Activated naive CD8-positive, alpha-beta T cell treated with anti-CD3 and anti-CD28 coated beads for 36 hours (primary cell): Measurements from ENCODE around the gene ZNF385B. TPM values are rescaled to one million over a fixed set of nuclear protein-coding genes. Genes with fewer than 3 reads are reported as not detected.
"Not testable (repeated sequence)": the region's sequence is repeated elsewhere in the genome, so short reads cannot be mapped to it uniquely, and the experiment has no call there.

Experiments used
- DNase-seq: peaks from one replicate; pipeline ENCODE4 v3.0.0; 2021
- H3K27ac Mint-ChIP-seq: one replicate; pipeline ENCODE4 v1.8.0; 2022; ENCODE audit warnings: mild to moderate bottlenecking, moderate library complexity, mixed read lengths
- H3K27me3 Mint-ChIP-seq: one replicate; pipeline ENCODE4 v1.8.0; 2022; ENCODE audit warnings: mild to moderate bottlenecking, mixed read lengths
- H3K36me3 Mint-ChIP-seq: one replicate; pipeline ENCODE4 v1.8.0; 2021; ENCODE audit warnings: mild to moderate bottlenecking, mixed read lengths
- H3K4me1 Mint-ChIP-seq: one replicate; pipeline ENCODE4 v1.8.0; 2021; ENCODE audit warnings: mixed read lengths
- H3K4me3 Mint-ChIP-seq: one replicate; pipeline ENCODE4 v1.8.0; 2022; ENCODE audit warnings: mild to moderate bottlenecking, moderate library complexity, mixed read lengths
- H3K9me3 Mint-ChIP-seq: one replicate; pipeline ENCODE4 v1.8.0; 2022; ENCODE audit warnings: mixed read lengths
- total RNA-seq, 2 experiments: library from RNA; stranded (reverse); gene quantifications; one replicate each; pipeline ENCODE4 v1.2.3, GENCODE V29; 2021

ZNF385B gene
- not detected for total RNA-seq

DNA sequence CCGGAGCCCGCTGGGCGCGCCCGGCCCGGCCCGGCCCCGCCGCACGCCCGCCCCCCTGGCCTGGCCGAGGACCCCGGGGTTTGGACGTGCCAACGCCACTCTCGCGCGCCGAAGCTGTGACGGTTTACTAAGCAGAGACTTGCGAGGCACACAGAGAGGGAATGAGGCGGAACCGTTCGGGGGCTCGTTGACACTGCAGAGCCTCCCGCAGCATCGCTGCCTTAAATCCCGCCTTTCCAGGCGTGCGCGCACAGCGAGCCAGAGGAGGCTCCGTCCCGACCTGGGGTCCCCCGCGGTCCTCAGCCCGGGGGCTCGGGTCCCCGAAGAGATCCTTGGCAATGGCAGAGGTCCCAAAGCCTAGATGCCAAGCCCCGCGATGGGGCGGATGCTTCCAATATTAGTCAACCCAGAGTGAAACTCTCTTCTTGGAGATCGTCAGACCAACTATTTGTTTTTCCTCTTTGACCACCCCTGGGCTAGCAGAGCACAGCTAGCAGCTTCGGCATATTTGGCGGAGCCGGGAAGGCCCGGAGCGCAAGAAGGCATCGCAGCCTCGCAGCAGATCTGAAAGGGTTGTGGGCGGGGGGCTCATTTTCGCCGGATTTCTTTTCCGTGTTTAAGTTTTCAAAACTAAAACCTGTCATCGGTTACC lies at the start of gene ZNF385B:
Gene ZNF385B (minus strand): TSS at position 197 of the 652 bp plus-strand sequence.
- peak within 1 kb of the TSS; percentile 18 for H3K4me3 Mint-ChIP-seq
- peak within 1 kb of the TSS; percentile 54 for H3K27ac Mint-ChIP-seq
- H3K4me1 Mint-ChIP-seq = peaks cover 9% of the 10 kb centered on the region
- no peaks in the 10 kb centered on the region for H3K9me3 Mint-ChIP-seq
- H3K36me3 Mint-ChIP-seq = no peaks in the 10 kb centered on the region
- peaks cover 65% of the 10 kb centered on the region for H3K27me3 Mint-ChIP-seq
- DNase-seq = no peak

DNA sequence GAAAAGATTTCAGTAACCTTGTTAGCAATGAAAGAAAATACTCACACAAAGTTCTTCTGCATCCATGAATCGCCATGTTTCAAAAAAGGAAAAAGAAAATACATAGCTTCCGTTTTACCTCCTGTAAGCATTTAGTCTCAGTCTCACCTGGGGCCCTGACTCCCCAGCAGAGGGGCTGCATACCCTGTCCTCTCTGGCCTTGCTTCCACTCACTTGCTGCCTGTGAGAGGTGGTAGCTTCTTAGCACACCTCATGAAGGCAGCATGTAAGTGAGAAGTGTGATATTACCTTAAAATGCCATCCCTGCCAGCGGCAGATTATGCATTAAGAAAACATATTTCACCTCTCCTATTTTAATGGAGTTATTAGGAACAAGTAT lies 49.3 kb upstream of the ZNF385B start:
- Mint-ChIP-seq H3K27me3 (no peaks in the 10 kb centered on the region), H3K9me3 (no peaks in the 10 kb centered on the region), H3K36me3 (no peaks in the 10 kb centered on the region), H3K4me3 (no peak overlapping the region), H3K27ac (no peak overlapping the region), H3K4me1 (no peaks in the 10 kb centered on the region)
- no peak for DNase-seq

DNA sequence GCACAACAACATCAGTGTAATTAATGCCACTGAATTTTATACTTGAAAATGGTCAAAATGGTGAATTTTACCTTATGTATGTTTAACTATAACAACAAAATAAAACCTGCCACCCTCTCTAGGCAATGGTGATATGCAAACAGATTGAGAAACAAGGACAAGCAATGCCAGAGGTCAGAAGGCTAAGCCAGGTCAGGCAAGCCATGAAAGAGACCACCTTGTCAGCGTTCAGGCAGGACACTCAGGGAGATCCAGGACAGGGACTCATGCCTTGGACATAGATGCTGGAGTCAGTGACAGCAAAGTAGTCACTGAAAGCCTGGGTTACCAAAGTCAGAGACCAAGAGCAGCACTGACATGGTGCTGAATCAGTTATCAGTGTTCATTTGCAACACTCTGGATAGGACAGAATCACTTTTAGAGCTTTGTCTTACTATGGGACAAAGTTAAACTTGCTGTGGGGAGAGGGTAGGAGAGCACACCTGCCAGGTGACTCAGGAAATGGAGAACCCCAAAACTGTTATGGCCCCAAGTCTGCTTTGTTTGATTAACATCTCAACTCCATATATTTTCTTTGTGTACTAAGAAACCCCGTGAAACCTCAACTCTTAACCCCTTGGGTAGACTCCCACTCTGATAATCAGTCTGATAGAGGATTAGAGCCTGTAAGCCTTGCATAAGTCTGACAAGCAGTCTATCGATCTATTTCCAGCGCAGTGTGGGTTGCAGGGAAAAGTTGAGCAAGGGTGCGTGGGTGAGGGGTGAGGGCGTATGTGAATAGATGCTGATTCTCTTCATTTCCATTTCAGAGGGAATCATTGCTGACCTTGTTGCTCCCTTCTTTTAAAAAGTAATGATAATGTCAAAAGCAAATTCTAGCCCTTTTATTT lies 48.7 kb upstream of the ZNF385B start:
- Mint-ChIP-seq H3K9me3 (no peaks in the 10 kb centered on the region), H3K4me3 (no peak overlapping the region), H3K4me1 (no peaks in the 10 kb centered on the region), H3K27ac (no peak overlapping the region), H3K27me3 (peaks cover 4% of the 10 kb centered on the region), H3K36me3 (no peaks in the 10 kb centered on the region)
- DNase-seq = no peak

DNA sequence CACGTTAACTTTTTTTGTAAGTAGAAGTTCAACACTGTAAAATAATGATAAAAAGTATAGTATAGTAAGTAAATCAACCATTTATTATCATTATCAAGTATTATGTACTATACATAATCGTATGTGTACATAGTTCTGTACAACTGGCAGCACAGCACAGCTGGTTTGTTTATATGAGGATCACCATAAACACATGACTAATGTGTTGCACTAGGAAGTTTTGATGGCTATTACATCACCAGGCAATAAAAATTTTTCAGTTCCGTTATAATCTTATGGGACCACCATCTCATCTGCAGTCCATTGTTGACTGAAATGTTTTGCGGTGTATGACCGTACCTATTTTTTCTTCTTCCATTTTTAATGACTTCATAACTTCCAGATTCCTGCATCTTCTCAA lies 39.2 kb upstream of the ZNF385B start:
- no peak for DNase-seq
- peaks cover 8% of the 10 kb centered on the region for H3K27me3 Mint-ChIP-seq
- no peak overlapping the region for H3K27ac Mint-ChIP-seq
- H3K36me3 Mint-ChIP-seq = no peaks in the 10 kb centered on the region
- no peaks in the 10 kb centered on the region for H3K4me1 Mint-ChIP-seq
- H3K4me3 Mint-ChIP-seq = no peak overlapping the region
- H3K9me3 Mint-ChIP-seq = peaks cover 2% of the 10 kb centered on the region

DNA sequence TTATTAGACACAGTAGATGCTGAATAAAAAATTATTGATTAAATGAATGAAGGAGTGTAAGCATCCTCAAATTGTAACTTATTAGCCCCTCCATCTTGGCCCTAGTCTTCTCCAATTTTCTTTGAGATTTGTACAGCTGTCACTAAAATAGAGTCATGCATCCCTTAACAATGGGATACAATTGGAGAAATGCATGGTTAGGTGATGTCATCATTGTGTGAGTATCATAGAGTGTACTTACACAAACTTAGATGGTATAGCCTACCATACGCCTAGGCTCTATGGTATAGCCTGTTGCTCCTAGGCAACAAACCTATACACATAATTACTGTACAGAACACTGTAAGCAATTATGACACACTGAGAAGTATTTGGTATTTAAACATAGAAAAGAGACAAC lies 38.3 kb upstream of the ZNF385B start:
- Mint-ChIP-seq H3K9me3 (peaks cover 2% of the 10 kb centered on the region), H3K36me3 (no peaks in the 10 kb centered on the region), H3K27me3 (peaks cover 4% of the 10 kb centered on the region), H3K27ac (no peak overlapping the region), H3K4me1 (no peaks in the 10 kb centered on the region), H3K4me3 (no peak overlapping the region)
- no peak for DNase-seq

DNA sequence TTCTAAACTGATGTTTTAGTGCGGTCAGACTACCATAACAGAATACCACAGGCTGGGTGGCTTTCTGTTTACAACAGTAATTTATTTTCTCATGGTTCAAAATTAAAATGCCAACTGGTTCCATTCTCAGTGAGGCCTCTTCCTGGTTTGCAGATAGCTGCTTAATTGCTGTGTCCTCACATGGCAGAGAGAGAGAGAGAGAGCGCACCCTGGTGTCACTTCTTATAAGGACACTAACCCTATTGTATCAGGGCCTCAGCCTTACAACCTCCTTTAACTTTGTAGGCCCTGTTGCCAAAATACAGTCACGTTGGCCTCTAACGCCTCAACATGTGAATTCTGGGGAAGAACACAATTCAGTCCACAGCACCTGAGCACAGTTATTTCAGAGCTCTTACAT lies 37.5 kb upstream of the ZNF385B start:
- H3K27me3 Mint-ChIP-seq = peaks cover 4% of the 10 kb centered on the region
- H3K27ac Mint-ChIP-seq = no peak overlapping the region
- no peak overlapping the region for H3K4me3 Mint-ChIP-seq
- no peaks in the 10 kb centered on the region for H3K4me1 Mint-ChIP-seq
- no peaks in the 10 kb centered on the region for H3K36me3 Mint-ChIP-seq
- DNase-seq = peak; percentile 13
- peaks cover 2% of the 10 kb centered on the region for H3K9me3 Mint-ChIP-seq

DNA sequence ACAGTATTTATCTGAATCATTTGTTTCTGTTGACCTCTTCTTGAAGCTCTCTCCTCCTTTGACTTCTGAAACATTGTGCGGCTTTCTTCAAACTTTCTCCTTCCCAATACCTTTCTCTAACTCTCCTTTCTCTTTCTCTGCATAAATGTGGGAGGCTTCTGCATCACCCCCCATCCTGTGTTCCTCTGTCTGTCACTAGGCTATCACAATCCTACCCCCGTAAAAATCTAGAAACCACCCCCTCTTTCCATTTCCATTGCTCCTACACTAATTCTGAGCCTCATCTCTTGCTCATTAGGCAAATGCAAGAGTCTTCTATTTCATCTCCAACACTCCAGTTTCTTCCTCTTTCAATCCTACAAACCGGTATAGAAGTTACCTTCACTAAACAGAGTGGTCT lies 32.2 kb upstream of the ZNF385B start:
- Mint-ChIP-seq H3K36me3 (no peaks in the 10 kb centered on the region), H3K4me3 (no peak overlapping the region), H3K27ac (no peak overlapping the region), H3K9me3 (peaks cover 7% of the 10 kb centered on the region), H3K27me3 (peaks cover 4% of the 10 kb centered on the region), H3K4me1 (no peaks in the 10 kb centered on the region)
- DNase-seq = no peak

DNA sequence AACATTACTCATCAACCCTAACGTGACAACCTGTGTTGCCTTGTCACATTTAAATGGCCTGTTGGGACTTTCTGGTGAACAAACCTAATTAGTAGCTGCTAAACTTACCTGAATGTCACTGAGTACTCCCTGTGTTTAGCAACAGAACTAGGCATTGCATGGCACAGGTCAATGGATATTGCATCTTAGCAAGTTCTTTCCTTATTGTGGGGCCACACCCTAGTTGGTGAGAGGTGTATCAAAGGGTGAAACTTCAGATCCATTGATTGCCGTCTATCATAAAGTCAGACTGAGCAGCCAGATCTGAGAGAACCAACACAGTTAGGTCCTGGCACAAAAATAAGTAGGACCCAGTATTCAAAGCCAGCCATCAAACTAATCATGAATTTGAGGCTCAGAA lies 29.8 kb upstream of the ZNF385B start:
- no peaks in the 10 kb centered on the region for H3K27me3 Mint-ChIP-seq
- no peaks in the 10 kb centered on the region for H3K36me3 Mint-ChIP-seq
- H3K27ac Mint-ChIP-seq = no peak overlapping the region
- H3K4me3 Mint-ChIP-seq = no peak overlapping the region
- H3K9me3 Mint-ChIP-seq = peaks cover 11% of the 10 kb centered on the region
- DNase-seq = no peak
- H3K4me1 Mint-ChIP-seq = no peaks in the 10 kb centered on the region

DNA sequence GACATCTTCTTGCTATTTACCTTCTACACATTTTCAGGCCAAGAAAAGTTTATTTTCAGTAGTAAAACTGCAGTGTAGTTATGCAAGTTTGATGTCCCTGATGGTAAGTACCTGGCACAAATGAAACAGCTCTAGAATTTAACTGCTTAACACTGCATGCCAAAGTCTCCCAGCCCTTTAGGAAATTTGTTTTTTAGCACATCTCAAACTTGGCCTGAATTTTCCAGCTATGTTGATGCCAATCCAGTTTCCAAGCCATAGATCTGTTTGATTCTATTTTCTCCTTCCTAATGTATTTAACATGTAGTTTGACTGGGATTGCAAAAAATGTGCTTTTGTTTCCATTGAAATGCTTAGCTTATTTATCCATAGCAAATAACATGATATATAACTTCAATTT lies 29.3 kb upstream of the ZNF385B start:
- H3K27me3 Mint-ChIP-seq = no peaks in the 10 kb centered on the region
- H3K4me1 Mint-ChIP-seq = no peaks in the 10 kb centered on the region
- DNase-seq = no peak
- no peak overlapping the region for H3K27ac Mint-ChIP-seq
- H3K4me3 Mint-ChIP-seq = no peak overlapping the region
- no peaks in the 10 kb centered on the region for H3K36me3 Mint-ChIP-seq
- peaks cover 11% of the 10 kb centered on the region for H3K9me3 Mint-ChIP-seq

DNA sequence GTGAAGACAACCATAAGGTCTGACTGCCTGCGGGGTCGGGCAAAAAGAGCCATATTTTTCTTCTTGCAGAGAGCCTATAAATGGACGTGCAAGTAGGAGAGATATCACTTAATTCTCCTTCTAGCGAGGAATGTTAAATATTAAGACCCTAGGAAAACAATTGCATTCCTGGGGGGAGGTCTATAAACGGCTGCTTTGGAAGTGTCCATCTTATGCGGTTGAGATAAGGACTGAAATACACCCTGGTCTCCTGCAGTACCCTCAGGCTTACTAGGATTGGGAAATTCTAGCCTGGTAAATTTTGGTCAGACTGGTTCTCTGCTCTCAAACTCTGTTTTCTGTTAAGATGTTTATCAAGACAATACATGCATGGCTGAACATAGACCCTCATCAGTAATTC lies 27.2 kb upstream of the ZNF385B start:
- DNase-seq, H3K27ac Mint-ChIP-seq, H3K4me1 Mint-ChIP-seq: not testable (repeated sequence)

DNA sequence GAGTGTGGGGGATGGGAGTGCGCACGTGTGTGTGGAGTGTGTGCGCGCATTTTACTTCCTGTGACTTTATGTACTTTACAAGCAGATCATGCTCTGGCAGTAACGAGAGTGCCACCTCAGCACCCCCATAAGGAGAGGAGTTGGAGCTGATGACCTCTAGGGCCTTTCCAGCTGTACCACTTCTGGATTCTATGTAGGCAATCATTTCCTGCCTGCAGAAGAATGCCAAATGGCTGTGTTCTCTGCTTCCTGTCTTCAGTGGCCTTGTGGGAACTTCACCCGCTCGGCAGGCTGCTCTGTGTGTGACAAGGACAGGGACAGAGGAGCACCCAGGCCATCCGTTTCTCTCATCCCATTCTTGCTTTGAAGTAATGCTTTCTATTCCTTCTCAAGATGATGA lies 22.8 kb upstream of the ZNF385B start:
- Mint-ChIP-seq H3K27ac (no peak overlapping the region), H3K36me3 (no peaks in the 10 kb centered on the region), H3K4me1 (no peaks in the 10 kb centered on the region), H3K27me3 (peaks cover 3% of the 10 kb centered on the region), H3K9me3 (peaks cover 8% of the 10 kb centered on the region), H3K4me3 (no peak overlapping the region)
- DNase-seq = no peak

More for the DNA sequence above, 27.2 kb upstream of the ZNF385B start:
- peaks cover 11% of the 10 kb centered on the region for H3K9me3 Mint-ChIP-seq
- H3K36me3 Mint-ChIP-seq, H3K27me3 Mint-ChIP-seq, H3K4me3 Mint-ChIP-seq: not testable (repeated sequence)

DNA sequence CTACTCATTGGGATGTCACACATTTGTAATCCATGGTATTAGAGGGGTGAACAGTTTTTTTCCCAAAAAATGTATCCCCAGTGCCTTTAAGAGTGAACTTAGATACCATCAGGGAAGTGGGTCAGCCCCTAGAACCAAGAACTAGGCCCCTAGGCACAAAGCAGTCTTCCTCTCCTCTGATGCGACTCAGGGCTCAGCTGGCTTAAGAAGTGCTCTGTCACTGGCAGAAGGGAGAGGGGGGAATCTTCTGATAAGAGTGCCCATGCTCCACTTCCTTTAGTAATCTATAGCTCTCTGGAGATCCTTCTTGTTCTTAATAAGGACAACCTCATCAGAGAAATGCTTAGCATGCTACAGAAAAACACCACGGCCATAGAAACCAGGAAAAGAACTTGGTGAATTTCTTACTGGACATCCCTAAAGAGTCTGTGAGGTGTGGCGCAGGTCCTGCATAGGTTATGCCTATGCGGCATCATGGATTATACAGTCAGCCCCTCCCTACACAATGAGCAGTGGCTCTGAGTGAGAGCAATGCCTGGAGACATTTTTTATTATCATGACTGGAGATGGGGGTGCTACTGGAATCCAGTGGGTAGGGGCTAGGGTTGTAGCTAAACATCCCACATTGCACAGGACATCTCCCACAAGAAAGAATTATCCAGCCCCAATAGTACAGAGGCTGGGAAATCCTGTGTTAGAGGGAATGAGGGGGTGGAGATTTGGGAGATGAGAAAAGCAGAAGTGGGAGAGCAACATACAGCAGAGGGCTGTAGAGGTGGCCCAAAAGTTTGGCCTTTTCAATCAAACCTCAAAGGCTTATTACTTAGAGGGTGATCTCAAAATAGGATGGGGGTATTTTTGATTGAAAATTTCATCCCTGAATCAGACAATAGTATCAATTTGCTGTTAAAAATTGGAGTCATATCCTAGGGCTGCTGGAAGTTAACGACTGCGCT lies 21.7 kb upstream of the ZNF385B start:
- Mint-ChIP-seq H3K27me3 (peaks cover 3% of the 10 kb centered on the region), H3K27ac (no peak overlapping the region), H3K4me3 (no peak overlapping the region), H3K36me3 (no peaks in the 10 kb centered on the region), H3K4me1 (no peaks in the 10 kb centered on the region), H3K9me3 (no peaks in the 10 kb centered on the region)
- no peak for DNase-seq

DNA sequence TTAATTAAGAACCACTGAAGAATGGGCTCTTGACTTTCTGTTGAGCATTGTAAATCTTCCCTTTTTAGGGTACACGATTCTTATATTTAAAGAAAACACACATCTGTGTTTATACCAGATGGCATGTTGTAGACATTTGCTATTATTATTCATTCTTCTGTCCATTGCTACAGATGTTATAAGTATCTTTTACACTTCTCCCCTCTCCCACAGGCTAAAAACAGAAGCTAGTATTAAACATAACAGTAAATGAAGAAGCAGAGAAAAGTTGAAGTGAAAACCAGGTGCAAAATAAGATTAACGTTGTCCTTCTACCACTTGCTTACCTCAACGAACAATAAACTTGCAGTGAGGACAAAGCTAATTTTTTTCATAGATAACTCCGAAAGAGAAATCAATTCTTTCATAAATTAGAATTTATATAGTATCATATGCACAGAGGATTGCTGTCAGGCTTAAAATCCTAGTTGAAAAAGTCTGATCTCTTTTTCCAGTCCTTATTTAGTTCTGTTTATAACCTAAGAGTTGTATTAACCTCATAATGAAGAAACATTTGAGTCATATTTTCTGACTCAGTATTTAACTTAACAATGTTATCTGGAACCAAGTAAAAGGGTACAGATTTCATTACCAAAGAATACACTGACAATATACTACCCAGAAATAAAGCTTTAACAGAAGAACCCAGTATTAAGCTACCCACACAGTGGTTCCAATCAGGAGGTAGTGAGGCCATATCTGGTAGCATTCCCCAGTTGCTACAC lies 16.4 kb upstream of the ZNF385B start:
- Mint-ChIP-seq H3K9me3 (no peaks in the 10 kb centered on the region), H3K4me1 (no peaks in the 10 kb centered on the region), H3K27me3 (peaks cover 7% of the 10 kb centered on the region), H3K36me3 (no peaks in the 10 kb centered on the region), H3K27ac (no peak overlapping the region), H3K4me3 (no peak overlapping the region)
- DNase-seq = no peak

DNA sequence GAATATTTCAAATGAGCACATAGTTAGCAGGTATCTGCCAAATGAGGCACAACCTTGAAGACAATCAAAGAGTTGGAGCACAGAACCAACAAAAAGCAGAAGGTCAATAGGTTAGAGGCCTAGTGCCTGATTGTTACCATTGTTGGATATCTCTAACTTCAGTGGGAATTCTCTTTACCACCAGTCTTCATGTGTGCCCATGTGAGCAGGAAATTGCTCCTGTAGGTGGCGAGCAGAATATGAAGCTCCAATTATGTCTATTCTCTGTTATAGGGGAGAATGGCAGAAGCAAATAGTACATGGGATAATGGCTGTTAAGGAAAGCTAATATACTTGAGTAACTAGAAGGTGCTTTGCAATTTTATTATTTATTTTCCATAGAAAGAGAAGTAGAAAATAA lies 14.9 kb upstream of the ZNF385B start:
- DNase-seq = no peak
- Mint-ChIP-seq H3K9me3 (no peaks in the 10 kb centered on the region), H3K27ac (no peak overlapping the region), H3K4me3 (no peak overlapping the region), H3K27me3 (peaks cover 17% of the 10 kb centered on the region), H3K4me1 (no peaks in the 10 kb centered on the region), H3K36me3 (no peaks in the 10 kb centered on the region)
